Embryonic facial prominence (tissue), 1 donor: Measurements from ENCODE around the gene HFE.

Experiments used
- DNase-seq: peaks from one replicate; pipeline ENCODE4 v3.0.0-alpha.2; 2016; ENCODE audit errors: extremely low spot score

HFE gene

GRCh38 chr6:26131618-26132017, 44.4 kb downstream of the HFE start:
- no peak for DNase-seq

GRCh38 chr6:26133730-26134129, 46.5 kb downstream of the HFE start:
- no peak for DNase-seq

- no peak for DNase-seq
Measured at GRCh38 chr6:26136321-26136720, 49.1 kb downstream of the HFE start.

- DNase-seq, result no peak
Measured at GRCh38 chr6:26140254-26140966, 53.2 kb downstream of the HFE start.

- DNase-seq, result no peak
Measured at GRCh38 chr6:26140967-26141294, 53.7 kb downstream of the HFE start.

GRCh38 chr6:26141378-26141904, 54.2 kb downstream of the HFE start:
- DNase-seq, result no peak

GRCh38 chr6:26142026-26142425, 54.8 kb downstream of the HFE start:
- no peak for DNase-seq
